Measurements from ENCODE around the gene BORCS8.

Gene BORCS8

GRCh38 chr19:19218911-19219310 is 27.0 kb upstream of the BORCS8 start:
- DNase-seq (ENCODE audit: low read depth in 1 of 2, low spot score in 1 of 2) = no peak
- TF ChIP-seq POLR2AphosphoS5 (IDR thresholded peaks at IDR 0.05; ENCODE audit: low read depth) (no peak), GABPA (IDR thresholded peaks at IDR 0.05; ENCODE audit: low read depth) (no peak), SPI1 (IDR thresholded peaks at IDR 0.05; ENCODE audit: borderline replicate concordance, low read depth) (no peak), REST (IDR thresholded peaks at IDR 0.05; ENCODE audit: insufficient replicate concordance, low read depth) (no peak), CTCF (IDR thresholded peaks at IDR 0.05; ENCODE audit: insufficient read depth, low read length) (no peak)
- no peak overlapping the region for H3K27ac ChIP-seq (replicated peaks)
- H3K4me3 ChIP-seq (replicated peaks; ENCODE audit: insufficient read depth, low read length) = no peak overlapping the region
- H3K27me3 ChIP-seq (ENCODE audit: insufficient read depth, poor library complexity, severe bottlenecking) = peaks cover 8% of the 10 kb centered on the region

GRCh38 chr19:19217099-19217498 is 25.1 kb upstream of the BORCS8 start:
- H3K27me3 ChIP-seq (ENCODE audit: insufficient read depth, poor library complexity, severe bottlenecking) = peaks cover 11% of the 10 kb centered on the region
- no peak overlapping the region for H3K27ac ChIP-seq (replicated peaks)
- H3K4me3 ChIP-seq (replicated peaks; ENCODE audit: insufficient read depth, low read length) = no peak overlapping the region
- TF ChIP-seq POLR2AphosphoS5 (IDR thresholded peaks at IDR 0.05; ENCODE audit: low read depth) (no peak), CTCF (IDR thresholded peaks at IDR 0.05; ENCODE audit: insufficient read depth, low read length) (no peak), SPI1 (IDR thresholded peaks at IDR 0.05; ENCODE audit: borderline replicate concordance, low read depth) (no peak), GABPA (IDR thresholded peaks at IDR 0.05; ENCODE audit: low read depth) (no peak), REST (IDR thresholded peaks at IDR 0.05; ENCODE audit: insufficient replicate concordance, low read depth) (no peak)
- DNase-seq (ENCODE audit: low read depth in 1 of 2, low spot score in 1 of 2) = no peak

- Histone ChIP-seq H3K27me3 (ENCODE audit: insufficient read depth, poor library complexity, severe bottlenecking) (peaks cover 18% of the 10 kb centered on the region), H3K27ac (replicated peaks) (no peak overlapping the region), H3K4me3 (replicated peaks; ENCODE audit: insufficient read depth, low read length) (no peak overlapping the region)
- no peak for TF ChIP-seq REST (IDR thresholded peaks at IDR 0.05; ENCODE audit: insufficient replicate concordance, low read depth)
- TF ChIP-seq POLR2AphosphoS5 (IDR thresholded peaks at IDR 0.05; ENCODE audit: low read depth) = no peak
- TF ChIP-seq GABPA (IDR thresholded peaks at IDR 0.05; ENCODE audit: low read depth) = no peak
- TF ChIP-seq SPI1 (IDR thresholded peaks at IDR 0.05; ENCODE audit: borderline replicate concordance, low read depth) = no peak
- DNase-seq (ENCODE audit: low read depth in 1 of 2, low spot score in 1 of 2) = no peak
Measured at GRCh38 chr19:19215792-19216191, 23.8 kb upstream of the BORCS8 start.

Measured in HL-60 (cell line).